Activated CD8-positive, alpha-beta memory T cell treated with anti-CD3 and anti-CD28 coated beads, Interleukin-2, amount 10 ng/mL, durations not matched to agents 7 days and 5 days (primary cell): ENCODE data around the gene RGS9. TPM values are rescaled to one million over a fixed set of nuclear protein-coding genes. Genes with fewer than 3 reads are reported as not detected.
A peak's percentile ranks its signal among the peaks of the same experiment; 100 is the strongest.

ENCODE experiments used
- ATAC-seq: fragments of 150-1000 bp; cut with Tn5 transposase; one replicate; pipeline ENCODE4 v1.10.0; 2021; ENCODE audit warnings: moderate library complexity
- CTCF ChIA-PET: fragments of 350-600 bp; sonication (Branson Sonifier 250); formaldehyde crosslinking; loops from one replicate; lab custom pipeline; 2021; ENCODE audit warnings: antibody characterized with exemption; lab: Charles Lee
- DNase-seq: peaks from one replicate; pipeline ENCODE4 v3.0.0-alpha.2; 2020
- H3K27ac Mint-ChIP-seq: one replicate; pipeline ENCODE4 v1.8.0; 2021; ENCODE audit warnings: mild to moderate bottlenecking, mixed read lengths
- H3K27me3 Mint-ChIP-seq: one replicate; pipeline ENCODE4 v1.8.0; 2021; ENCODE audit warnings: mixed read lengths
- H3K36me3 Mint-ChIP-seq: one replicate; pipeline ENCODE4 v1.8.0; 2021; ENCODE audit warnings: mild to moderate bottlenecking, mixed read lengths
- H3K4me1 Mint-ChIP-seq: one replicate; pipeline ENCODE4 v1.8.0; 2021; ENCODE audit warnings: mixed read lengths
- H3K4me3 Mint-ChIP-seq: one replicate; pipeline ENCODE4 v1.8.0; 2021; ENCODE audit warnings: mild to moderate bottlenecking, moderate library complexity, mixed read lengths
- H3K9me3 Mint-ChIP-seq: one replicate; pipeline ENCODE4 v1.8.0; 2022; ENCODE audit warnings: low read depth, mixed read lengths
- total RNA-seq, 2 experiments: library from RNA; stranded (reverse); gene quantifications; one replicate each; pipeline ENCODE4 v1.2.3, GENCODE V29; 2021

The RGS9 gene
- total RNA-seq, 2 experiments from 2014 or later, result 4.7 to 16.0 TPM

- H3K4me3 Mint-ChIP-seq, result no peak overlapping the region
- CTCF ChIA-PET, result interaction anchor here (1.2 to 2.9 kb wide), 2 partner anchors 8 to 11 kb away, joined by 3 to 15 read pairs; partner anchors contain the start of gene RGS9
- ATAC-seq (no peak), DNase-seq (no peak)
- H3K27me3 Mint-ChIP-seq, result peaks cover 22% of the 10 kb centered on the region
- H3K27ac Mint-ChIP-seq, result no peak overlapping the region
- no peaks in the 10 kb centered on the region for H3K36me3 Mint-ChIP-seq
- peaks cover 3% of the 10 kb centered on the region for H3K4me1 Mint-ChIP-seq
- no peaks in the 10 kb centered on the region for H3K9me3 Mint-ChIP-seq
Measured at GRCh38 chr17:65147955-65148354, 10.8 kb downstream of the RGS9 start.

- Mint-ChIP-seq H3K27ac (no peak overlapping the region), H3K36me3 (no peaks in the 10 kb centered on the region), H3K9me3 (no peaks in the 10 kb centered on the region), H3K4me3 (no peak overlapping the region), H3K4me1 (peaks cover 13% of the 10 kb centered on the region), H3K27me3 (peaks cover 14% of the 10 kb centered on the region)
- peak; percentile 66 for ATAC-seq
- CTCF ChIA-PET, result interaction anchor here (0.6 to 2.1 kb wide), 8 partner anchors 9 to 64 kb away, joined by 3 to 11 read pairs (median 4); partner anchors contain the start of gene RGS9
- no peak for DNase-seq
Measured at GRCh38 chr17:65154770-65155589, 17.8 kb downstream of the RGS9 start.

DNA sequence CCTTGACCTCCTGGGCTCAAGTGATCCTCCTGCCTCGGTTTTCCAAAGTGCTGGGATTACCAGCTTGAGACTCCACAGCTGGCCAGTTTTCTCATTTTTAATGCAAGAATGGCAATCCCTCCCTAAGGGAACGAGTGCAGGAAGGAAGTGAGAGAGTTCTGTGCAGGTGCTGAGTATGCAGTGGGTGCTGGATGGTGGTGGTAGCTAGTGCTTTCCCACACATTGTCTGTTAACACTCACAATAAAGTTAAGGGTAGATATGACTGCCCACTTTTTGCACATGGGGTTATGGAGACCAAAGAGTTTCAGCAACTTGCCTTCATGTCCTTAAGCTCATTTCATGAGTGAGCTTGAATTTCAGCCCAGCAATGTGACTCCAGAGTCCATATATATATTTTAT is 18.5 kb downstream of the RGS9 start:
- DNase-seq (no peak), ATAC-seq (no peak)
- no peaks in the 10 kb centered on the region for H3K36me3 Mint-ChIP-seq
- peaks cover 13% of the 10 kb centered on the region for H3K27me3 Mint-ChIP-seq
- CTCF ChIA-PET, result interaction anchor here (0.8 to 2.1 kb wide), 7 partner anchors 9 to 55 kb away, joined by 3 to 11 read pairs (median 4); partner anchors contain the start of gene RGS9
- no peak overlapping the region for H3K4me3 Mint-ChIP-seq
- H3K9me3 Mint-ChIP-seq, result no peaks in the 10 kb centered on the region
- H3K27ac Mint-ChIP-seq, result no peak overlapping the region
- peaks cover 14% of the 10 kb centered on the region for H3K4me1 Mint-ChIP-seq

DNA sequence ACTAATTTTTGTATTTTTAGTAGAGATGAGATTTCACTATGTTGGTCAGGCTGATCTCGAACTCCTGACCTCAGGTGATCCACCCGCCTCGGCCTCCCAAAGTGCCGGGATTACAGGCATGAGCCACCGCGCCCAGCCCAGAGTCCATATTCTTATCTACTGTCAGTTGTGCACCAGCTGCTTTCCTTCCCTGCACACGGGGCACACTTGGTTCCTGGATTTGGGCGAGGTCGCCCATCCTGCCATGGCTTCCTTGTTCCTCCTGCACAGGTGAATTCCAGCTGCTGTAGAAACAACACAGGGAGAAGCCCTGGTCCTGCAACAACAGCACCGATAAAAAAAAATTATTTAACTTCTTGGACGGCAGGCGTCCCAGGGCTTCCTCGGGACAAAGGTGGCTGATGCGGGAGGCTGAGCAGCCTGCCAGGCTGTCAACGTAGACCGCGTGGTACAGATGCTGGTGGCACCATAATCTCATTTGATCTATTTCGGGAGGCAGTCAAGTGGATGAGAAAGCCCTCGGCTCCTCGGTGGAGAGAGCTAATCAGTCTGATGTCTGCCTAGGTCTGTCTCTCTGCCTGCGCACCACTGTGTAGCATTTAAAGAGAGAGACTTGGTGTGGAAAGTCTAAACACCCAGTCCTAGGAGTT is 19.1 kb downstream of the RGS9 start:
- H3K36me3 Mint-ChIP-seq, result no peaks in the 10 kb centered on the region
- H3K4me1 Mint-ChIP-seq, result peaks cover 15% of the 10 kb centered on the region
- no peaks in the 10 kb centered on the region for H3K9me3 Mint-ChIP-seq
- no peak overlapping the region for H3K4me3 Mint-ChIP-seq
- no peak for DNase-seq
- CTCF ChIA-PET, result interaction anchor here (2.0 to 2.1 kb wide), 2 partner anchors 17 to 56 kb away, joined by 8 to 11 read pairs; no protein-coding TSS in a partner anchor
- peaks cover 11% of the 10 kb centered on the region for H3K27me3 Mint-ChIP-seq
- ATAC-seq, result no peak
- no peak overlapping the region for H3K27ac Mint-ChIP-seq

DNA sequence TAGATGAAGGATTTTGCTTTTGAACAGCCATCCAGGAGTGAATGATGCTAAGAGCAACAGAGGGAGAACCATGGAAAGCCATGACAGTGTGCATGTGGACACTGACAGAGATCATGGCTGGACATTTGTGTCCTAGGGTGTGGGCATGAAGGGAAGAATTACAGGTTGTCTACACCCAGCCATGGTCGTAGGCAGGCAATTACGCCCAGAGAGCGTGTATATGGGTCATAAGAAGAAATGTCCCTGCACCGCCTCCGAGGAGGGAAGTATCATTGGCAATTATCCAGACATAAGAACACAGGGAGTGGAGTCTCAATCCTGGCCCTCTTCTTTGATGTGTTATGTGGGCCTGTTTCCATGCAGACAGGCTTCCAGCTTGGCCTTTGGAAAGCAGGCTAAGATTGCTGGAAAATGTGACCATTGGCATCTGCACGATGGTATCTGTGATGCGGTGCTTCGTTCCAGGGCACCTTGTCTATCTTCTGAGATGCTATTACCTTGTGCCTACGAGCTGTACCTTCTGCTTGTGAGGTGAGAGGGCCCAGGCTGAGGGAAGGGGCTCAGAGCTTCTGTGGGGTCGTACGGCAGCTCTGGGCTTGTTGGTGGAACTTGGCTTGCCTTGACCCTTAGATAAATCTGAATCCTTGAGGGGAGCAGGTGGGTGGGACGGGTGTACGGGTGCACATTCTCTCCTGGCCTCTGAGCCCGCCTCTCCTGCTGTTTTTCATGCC is 19.8 kb downstream of the RGS9 start:
- Mint-ChIP-seq H3K27me3 (peaks cover 5% of the 10 kb centered on the region), H3K4me3 (no peak overlapping the region), H3K9me3 (no peaks in the 10 kb centered on the region), H3K27ac (no peak overlapping the region), H3K4me1 (peaks cover 15% of the 10 kb centered on the region), H3K36me3 (no peaks in the 10 kb centered on the region)
- CTCF ChIA-PET, result interaction anchor here (2.1 kb wide), 1 partner anchor 20 kb away, joined by 7 read pairs; the partner anchor contains the start of gene RGS9
- no peak for DNase-seq
- no peak for ATAC-seq

GRCh38 chr17:65158041-65158440 is 20.9 kb downstream of the RGS9 start:
- Mint-ChIP-seq H3K9me3 (no peaks in the 10 kb centered on the region), H3K27me3 (no peaks in the 10 kb centered on the region), H3K4me3 (no peak overlapping the region), H3K27ac (no peak overlapping the region), H3K4me1 (peaks cover 15% of the 10 kb centered on the region), H3K36me3 (no peaks in the 10 kb centered on the region)
- ATAC-seq (no peak), DNase-seq (no peak)
- CTCF ChIA-PET, result interaction anchor here (1.3 to 2.1 kb wide), 2 partner anchors 19 to 21 kb away, joined by 4 to 7 read pairs; partner anchors contain the start of gene RGS9

- CTCF ChIA-PET, result interaction anchor here (0.9 to 2.1 kb wide), 4 partner anchors 16 to 39 kb away, joined by 4 to 7 read pairs (median 4); partner anchors contain the start of gene RGS9
- Mint-ChIP-seq H3K4me1 (peaks cover 18% of the 10 kb centered on the region), H3K36me3 (no peaks in the 10 kb centered on the region), H3K27ac (no peak overlapping the region), H3K9me3 (no peaks in the 10 kb centered on the region), H3K27me3 (no peaks in the 10 kb centered on the region), H3K4me3 (no peak overlapping the region)
- ATAC-seq (no peak), DNase-seq (no peak)
Measured at GRCh38 chr17:65158622-65159021, 21.5 kb downstream of the RGS9 start.

DNA sequence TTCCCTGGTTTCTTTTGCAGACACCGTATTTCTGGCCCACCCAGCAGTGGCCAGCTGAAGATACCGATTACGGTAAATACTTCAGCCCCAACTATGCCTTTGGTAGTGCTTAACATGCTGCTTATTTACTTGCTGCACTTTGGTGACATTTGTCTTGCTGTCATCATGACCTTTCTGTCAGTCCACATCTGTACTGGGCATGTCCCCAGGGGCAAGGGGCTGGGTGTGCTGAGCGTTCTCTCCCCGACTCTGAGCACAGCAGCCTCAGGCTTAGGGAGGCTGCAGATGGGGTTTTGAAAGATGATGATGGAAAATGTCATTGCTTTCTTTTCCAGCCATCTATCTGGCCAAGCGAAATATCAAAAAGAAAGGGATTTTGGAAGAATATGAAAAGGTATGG is 23.3 kb downstream of the RGS9 start:
- no peaks in the 10 kb centered on the region for H3K27me3 Mint-ChIP-seq
- CTCF ChIA-PET, result interaction anchor here (2.0 kb wide), 1 partner anchor 23 kb away, joined by 6 read pairs; the partner anchor contains the start of gene RGS9
- no peak for ATAC-seq
- H3K4me1 Mint-ChIP-seq, result peaks cover 22% of the 10 kb centered on the region
- DNase-seq, result no peak
- H3K4me3 Mint-ChIP-seq, result no peak overlapping the region
- H3K27ac Mint-ChIP-seq, result no peak overlapping the region
- no peaks in the 10 kb centered on the region for H3K9me3 Mint-ChIP-seq
- peaks cover 2% of the 10 kb centered on the region for H3K36me3 Mint-ChIP-seq

DNA sequence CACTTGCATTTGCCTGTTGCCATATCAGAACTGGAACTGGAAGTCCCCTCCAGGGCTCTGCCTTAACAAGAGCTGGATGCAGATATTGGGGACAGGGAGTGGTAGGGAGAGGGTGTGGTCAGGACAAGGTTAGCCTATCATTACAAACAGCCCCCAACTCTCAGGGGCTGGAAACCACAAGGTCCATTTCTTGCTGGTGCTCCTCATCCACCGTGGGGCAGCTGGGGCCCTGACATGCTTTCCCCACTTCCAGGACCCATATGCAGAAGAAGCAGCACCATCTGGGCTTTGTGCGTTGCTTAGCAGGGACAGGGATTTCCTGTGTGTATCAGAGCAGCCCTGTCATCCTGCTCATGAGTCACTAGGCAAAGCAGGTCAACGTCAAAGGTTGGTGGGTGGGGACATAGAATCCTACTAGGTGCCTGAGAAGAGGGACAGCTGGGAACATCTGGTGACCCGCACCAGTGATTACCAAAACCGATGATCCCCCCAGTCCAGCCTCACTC is 26.9 kb downstream of the RGS9 start:
- Mint-ChIP-seq H3K36me3 (peaks cover 3% of the 10 kb centered on the region), H3K4me3 (no peak overlapping the region), H3K27me3 (no peaks in the 10 kb centered on the region), H3K4me1 (peaks cover 19% of the 10 kb centered on the region), H3K9me3 (no peaks in the 10 kb centered on the region), H3K27ac (peak overlapping the region; percentile 62)
- DNase-seq, result peak; percentile 81
- ATAC-seq, result peak; percentile 99
- CTCF ChIA-PET, result interaction anchor here (1.0 to 2.3 kb wide), 5 partner anchors 9 to 27 kb away, joined by 3 to 8 read pairs (median 4); partner anchors contain the start of gene RGS9

DNA sequence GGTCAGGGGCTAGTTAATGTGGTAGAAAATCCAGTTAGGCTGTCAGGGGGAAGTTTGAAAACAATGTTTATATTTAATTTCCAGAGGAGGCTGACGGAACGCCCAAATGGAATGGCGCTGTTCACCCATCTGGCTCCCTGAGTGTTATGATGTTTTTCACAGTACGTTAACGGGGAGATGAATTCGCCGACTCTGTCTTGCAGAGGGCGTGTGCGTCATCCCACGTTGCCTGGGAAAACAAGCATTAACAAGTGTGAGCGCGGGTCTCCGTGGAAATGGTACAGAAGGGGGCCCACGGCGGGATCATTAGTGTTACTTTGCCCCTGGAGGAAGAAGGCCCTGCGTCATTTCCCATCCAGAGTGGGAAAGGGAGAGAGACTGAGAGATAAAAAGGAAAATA is 29.6 kb downstream of the RGS9 start:
- H3K27ac Mint-ChIP-seq, result no peak overlapping the region
- peaks cover 23% of the 10 kb centered on the region for H3K4me1 Mint-ChIP-seq
- ATAC-seq (no peak), DNase-seq (no peak)
- CTCF ChIA-PET, result no interaction called here
- H3K36me3 Mint-ChIP-seq, result peaks cover 6% of the 10 kb centered on the region
- no peak overlapping the region for H3K4me3 Mint-ChIP-seq
- no peaks in the 10 kb centered on the region for H3K9me3 Mint-ChIP-seq
- H3K27me3 Mint-ChIP-seq, result no peaks in the 10 kb centered on the region

GRCh38 chr17:65167566-65167965 is 30.4 kb downstream of the RGS9 start:
- Mint-ChIP-seq H3K27ac (no peak overlapping the region), H3K36me3 (peaks cover 8% of the 10 kb centered on the region), H3K27me3 (no peaks in the 10 kb centered on the region), H3K4me1 (peaks cover 28% of the 10 kb centered on the region), H3K4me3 (no peak overlapping the region), H3K9me3 (no peaks in the 10 kb centered on the region)
- no peak for DNase-seq
- CTCF ChIA-PET, result no interaction called here
- no peak for ATAC-seq

GRCh38 chr17:65169691-65170090 is 32.5 kb downstream of the RGS9 start:
- CTCF ChIA-PET, result no interaction called here
- no peak overlapping the region for H3K4me3 Mint-ChIP-seq
- H3K36me3 Mint-ChIP-seq, result peaks cover 8% of the 10 kb centered on the region
- peaks cover 14% of the 10 kb centered on the region for H3K4me1 Mint-ChIP-seq
- ATAC-seq, result no peak
- no peak for DNase-seq
- no peaks in the 10 kb centered on the region for H3K9me3 Mint-ChIP-seq
- no peak overlapping the region for H3K27ac Mint-ChIP-seq
- no peaks in the 10 kb centered on the region for H3K27me3 Mint-ChIP-seq
